GM18870 (cell line): ENCODE results near the gene OPRL1.
"Not testable (repeated sequence)": the region's sequence is repeated elsewhere in the genome, so short reads cannot be mapped to it uniquely, and the experiment has no call there.

ENCODE experiments used
- ATAC-seq: cut with Tn5 transposase; IDR thresholded peaks from one replicate; pipeline ENCODE4 v1.9.1; 2021; ENCODE audit warnings: moderate library complexity; ENCODE audit not compliant: unreplicated experiment

The OPRL1 gene

GRCh38 chr20:64114356-64114971 lies 34.6 kb downstream of the OPRL1 start:
- no peak for ATAC-seq

GRCh38 chr20:64115171-64115911 lies 35.5 kb downstream of the OPRL1 start:
- ATAC-seq: no peak

- ATAC-seq: no peak
Measured at GRCh38 chr20:64116016-64116415, 36.1 kb downstream of the OPRL1 start.

GRCh38 chr20:64116541-64117431 lies 36.9 kb downstream of the OPRL1 start:
- ATAC-seq: no peak

GRCh38 chr20:64117432-64117777 lies 37.5 kb downstream of the OPRL1 start:
- not testable (repeated sequence) for ATAC-seq

GRCh38 chr20:64119301-64119680 lies 39.4 kb downstream of the OPRL1 start:
- no peak for ATAC-seq

GRCh38 chr20:64119681-64120341 lies 39.9 kb downstream of the OPRL1 start:
- no peak for ATAC-seq

- no peak for ATAC-seq
Measured at GRCh38 chr20:64121586-64121985, 41.7 kb downstream of the OPRL1 start.

GRCh38 chr20:64122927-64123326 lies 43.0 kb downstream of the OPRL1 start:
- ATAC-seq: not testable (repeated sequence)

- ATAC-seq: not testable (repeated sequence)
Measured at GRCh38 chr20:64123517-64123916, 43.6 kb downstream of the OPRL1 start.

- ATAC-seq: no peak
Measured at GRCh38 chr20:64129146-64129782, 49.4 kb downstream of the OPRL1 start.

GRCh38 chr20:64130271-64130670 lies 50.4 kb downstream of the OPRL1 start:
- ATAC-seq: no peak

GRCh38 chr20:64130876-64131275 lies 51.0 kb downstream of the OPRL1 start:
- ATAC-seq: no peak

- no peak for ATAC-seq
Measured at GRCh38 chr20:64131406-64131805, 51.5 kb downstream of the OPRL1 start.

GRCh38 chr20:64133951-64134407 lies 54.1 kb downstream of the OPRL1 start:
- no peak for ATAC-seq

GRCh38 chr20:64134744-64135143 lies 54.9 kb downstream of the OPRL1 start:
- not testable (repeated sequence) for ATAC-seq

- ATAC-seq: no peak
Measured at GRCh38 chr20:64136004-64136710, 56.3 kb downstream of the OPRL1 start.

- ATAC-seq: no peak
Measured at GRCh38 chr20:64137598-64138031, 57.7 kb downstream of the OPRL1 start.

- no peak for ATAC-seq
Measured at GRCh38 chr20:64138276-64138815, 58.5 kb downstream of the OPRL1 start.
